Kidney (tissue), 14 donors: ENCODE data around the gene TMEM88. TPM values are rescaled to one million over a fixed set of nuclear protein-coding genes. Genes with fewer than 3 reads are reported as not detected.
A peak's percentile ranks its signal among the peaks of the same experiment; 100 is the strongest.
"Not testable (repeated sequence)": the region's sequence is repeated elsewhere in the genome, so short reads cannot be mapped to it uniquely, and the experiment has no call there.

Experiments
- DNase-seq, 5 donors: peaks; one replicate each; pipeline ENCODE4 v3.0.0-alpha.2; 2013 to 2020
- FAIRE-seq: peaks from 2 replicates; lab custom pipeline; 2012; peaks lifted over from hg19 to GRCh38; lab: Jason Lieb, UNC
- H3K27ac ChIP-seq, 2 donors: one replicate each; pipeline ENCODE4 v1.7.0; 2013; ENCODE audit warnings: low read depth in 2 of 2, low read length in 2 of 2, inconsistent platforms in 1 of 2
- H3K27me3 ChIP-seq: one replicate; pipeline ENCODE4 v1.7.1; 2013; ENCODE audit warnings: low read length, inconsistent platforms; ENCODE audit not compliant: control insufficient read depth, insufficient read depth
- H3K36me3 ChIP-seq, 3 donors: one replicate each; pipeline versions ENCODE4 v1.7.0 to v1.7.1; 2013; ENCODE audit warnings: low read length in 3 of 3, control low read depth in 1 of 3, inconsistent platforms in 1 of 3; ENCODE audit not compliant: insufficient read depth in 3 of 3, control insufficient read depth in 2 of 3
- H3K4me1 ChIP-seq, 3 donors: one replicate each; pipeline versions ENCODE4 v1.7.0 to v1.7.1; 2013; ENCODE audit warnings: low read length in 3 of 3, inconsistent platforms in 1 of 3, low read depth in 1 of 3; ENCODE audit not compliant: control insufficient read depth in 2 of 3, insufficient read depth in 2 of 3
- H3K4me3 ChIP-seq, 3 donors: one replicate each; pipeline versions ENCODE4 v1.7.0 to v1.8.1; 2013; ENCODE audit warnings: low read length in 3 of 3, control low read depth in 1 of 3, inconsistent platforms in 1 of 3
- H3K9ac ChIP-seq, 3 donors: one replicate each; pipeline versions ENCODE4 v1.7.0 to v1.7.1; 2013; ENCODE audit warnings: low read length in 3 of 3, control low read depth in 1 of 3, inconsistent platforms in 1 of 3
- H3K9me3 ChIP-seq, 3 donors: one replicate each; pipeline versions ENCODE4 v1.7.0 to v1.7.1; 2013; ENCODE audit warnings: low read length in 3 of 3, control low read depth in 1 of 3, inconsistent platforms in 1 of 3; ENCODE audit not compliant: control insufficient read depth in 2 of 3, insufficient read depth in 1 of 3
- intact Hi-C: fragments of 100-400 bp; cut with DNase I; formaldehyde crosslinking; loops from one replicate; pipeline ENCODE4 v1.11.1; 2022
- polyA plus RNA-seq: library from polyadenylated mRNA; stranded (reverse); fragments of 350-450 nt; fragmentation: Illumina TruSeq; extraction: RNeasy Lipid Tissue Mini Kit (QIAGEN cat#74804); gene quantifications from one replicate; pipeline ENCODE4 v1.2.3, GENCODE V29; 2014; ENCODE audit warnings: low read depth, low replicate concordance; ENCODE audit not compliant: insufficient read depth
- total RNA-seq: library from RNA; stranded (reverse); fragmentation: NEBNext Ultra II Directional; extraction: Animal tissue kit (Norgen Biotek cat#: 25700); gene quantifications from one replicate; pipeline ENCODE4 v1.2.1, GENCODE V29; 2021
- TF ChIP-seq, protein P1 (sequence below): IDR thresholded peaks from 3 replicates; pipeline ENCODE4 v1.5.1; 2012; ENCODE audit warnings: mild to moderate bottlenecking, moderate library complexity, borderline replicate concordance; ENCODE audit not compliant: insufficient read depth; ENCODE audit errors: extremely low read depth
- donor health status: control.
- donor health status: control.
- donor health status: control.
- donor health status: control.
- donor health status: control.
- donor health status: DM: yes; HTN: yes; CAD: no.
- donor health status: Normal renal cell carcinoma (clear cell type).

Gene TMEM88
- total and polyA plus RNA-seq, 2 donors from 2014 or later: 17.6 to 59.8 TPM

- Histone ChIP-seq H3K4me3 (peak overlapping the region in 2 of 3 donors; percentile 73 to 79), H3K27me3 (no peaks in the 10 kb centered on the region), H3K27ac (no peak overlapping the region), H3K4me1 (peaks cover 0 to 25% (median 4%) of the 10 kb centered on the region in 3 donors), H3K9me3 (no peaks in the 10 kb centered on the region), H3K9ac (peak overlapping the region in 1 of 3 donors; percentile 63), H3K36me3 (peaks cover 0 to 2% (median 0%) of the 10 kb centered on the region in 3 donors)
- intact Hi-C loops: no loop called here
- no peak for DNase-seq
- TF ChIP-seq, protein P1, sequence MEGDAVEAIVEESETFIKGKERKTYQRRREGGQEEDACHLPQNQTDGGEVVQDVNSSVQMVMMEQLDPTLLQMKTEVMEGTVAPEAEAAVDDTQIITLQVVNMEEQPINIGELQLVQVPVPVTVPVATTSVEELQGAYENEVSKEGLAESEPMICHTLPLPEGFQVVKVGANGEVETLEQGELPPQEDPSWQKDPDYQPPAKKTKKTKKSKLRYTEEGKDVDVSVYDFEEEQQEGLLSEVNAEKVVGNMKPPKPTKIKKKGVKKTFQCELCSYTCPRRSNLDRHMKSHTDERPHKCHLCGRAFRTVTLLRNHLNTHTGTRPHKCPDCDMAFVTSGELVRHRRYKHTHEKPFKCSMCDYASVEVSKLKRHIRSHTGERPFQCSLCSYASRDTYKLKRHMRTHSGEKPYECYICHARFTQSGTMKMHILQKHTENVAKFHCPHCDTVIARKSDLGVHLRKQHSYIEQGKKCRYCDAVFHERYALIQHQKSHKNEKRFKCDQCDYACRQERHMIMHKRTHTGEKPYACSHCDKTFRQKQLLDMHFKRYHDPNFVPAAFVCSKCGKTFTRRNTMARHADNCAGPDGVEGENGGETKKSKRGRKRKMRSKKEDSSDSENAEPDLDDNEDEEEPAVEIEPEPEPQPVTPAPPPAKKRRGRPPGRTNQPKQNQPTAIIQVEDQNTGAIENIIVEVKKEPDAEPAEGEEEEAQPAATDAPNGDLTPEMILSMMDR: no peak
- FAIRE-seq: no peak
Observed at GRCh38 chr17:7859028-7859427, 4.2 kb downstream of the TMEM88 start.

DNA sequence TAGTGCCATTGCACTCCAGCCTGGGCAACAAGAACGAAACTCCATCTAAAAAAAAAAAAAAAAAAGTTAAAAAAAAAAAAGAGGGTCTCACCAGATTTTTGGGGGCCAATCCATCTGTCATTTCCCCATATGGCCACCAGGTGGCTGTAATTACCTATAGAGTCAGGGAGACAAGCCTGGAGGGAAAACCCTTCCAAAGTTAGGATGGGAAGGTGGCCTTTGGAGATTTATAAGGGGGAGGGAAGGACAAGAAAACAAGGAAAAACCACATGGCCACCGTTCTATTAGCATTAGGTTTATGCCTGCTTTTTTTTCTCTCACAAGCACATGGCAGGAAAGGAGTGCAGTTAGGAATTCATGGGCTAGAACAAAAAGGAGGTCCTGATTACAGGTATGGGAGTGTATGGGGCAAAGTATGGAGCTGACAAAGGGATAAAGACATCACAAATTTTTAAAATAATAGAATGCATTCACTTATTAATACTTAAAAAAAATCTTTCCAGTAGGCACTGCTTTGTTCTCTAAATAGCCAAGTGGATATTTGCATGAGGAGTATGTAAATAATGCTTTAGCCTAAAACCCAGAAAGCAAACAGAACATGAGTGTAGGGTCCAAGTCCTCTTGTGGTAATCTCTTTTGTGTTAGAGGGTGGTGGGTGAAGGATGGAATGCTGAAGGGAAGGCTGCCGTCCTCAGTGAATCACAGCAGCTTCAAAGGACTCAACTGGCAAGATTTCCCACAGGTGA, 8.0 kb downstream of the TMEM88 start:
- Histone ChIP-seq H3K4me1 (peaks cover 0 to 9% (median 4%) of the 10 kb centered on the region in 3 donors), H3K27ac (no peak overlapping the region), H3K9ac (no peak overlapping the region), H3K27me3 (no peaks in the 10 kb centered on the region), H3K4me3 (no peak overlapping the region), H3K9me3 (peaks cover 0 to 4% (median 0%) of the 10 kb centered on the region in 3 donors), H3K36me3 (peaks cover 0 to 2% (median 2%) of the 10 kb centered on the region in 3 donors)
- intact Hi-C loops: loop anchor here (5.0 kb wide), 1 partner anchor 124 kb away; no protein-coding TSS in a partner anchor
- DNase-seq (peak in 4 of 5 donors; percentile 62 to 88 (median 72)), FAIRE-seq (no peak)
- TF ChIP-seq, protein P1: peak; percentile 81

DNA sequence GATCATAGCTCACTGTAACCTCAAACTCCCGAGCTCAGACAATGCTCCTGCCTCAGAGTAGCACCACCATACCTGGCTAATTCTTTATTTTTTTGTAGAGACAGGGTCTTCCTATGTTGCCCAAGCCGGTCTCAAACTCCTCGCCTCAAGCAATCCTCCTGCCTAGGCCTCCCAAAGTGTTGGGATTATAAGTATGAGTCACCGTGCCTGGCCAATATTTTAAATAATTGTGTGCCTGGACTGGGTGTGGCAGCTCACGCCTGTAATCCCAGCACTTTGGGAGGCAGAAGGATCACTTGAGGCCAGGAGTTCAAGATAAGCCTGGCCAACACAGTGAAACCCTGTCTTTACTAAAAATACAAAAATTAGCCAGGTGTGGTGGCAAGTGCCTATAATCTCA, 9.5 kb downstream of the TMEM88 start:
- not testable (repeated sequence) for H3K27ac ChIP-seq, H3K4me3 ChIP-seq, DNase-seq, H3K27me3 ChIP-seq, FAIRE-seq, H3K9me3 ChIP-seq, H3K9ac ChIP-seq, H3K4me1 ChIP-seq, H3K36me3 ChIP-seq
- intact Hi-C loops: loop anchor here (5.0 kb wide), 1 partner anchor 123 kb away; no protein-coding TSS in a partner anchor

DNA sequence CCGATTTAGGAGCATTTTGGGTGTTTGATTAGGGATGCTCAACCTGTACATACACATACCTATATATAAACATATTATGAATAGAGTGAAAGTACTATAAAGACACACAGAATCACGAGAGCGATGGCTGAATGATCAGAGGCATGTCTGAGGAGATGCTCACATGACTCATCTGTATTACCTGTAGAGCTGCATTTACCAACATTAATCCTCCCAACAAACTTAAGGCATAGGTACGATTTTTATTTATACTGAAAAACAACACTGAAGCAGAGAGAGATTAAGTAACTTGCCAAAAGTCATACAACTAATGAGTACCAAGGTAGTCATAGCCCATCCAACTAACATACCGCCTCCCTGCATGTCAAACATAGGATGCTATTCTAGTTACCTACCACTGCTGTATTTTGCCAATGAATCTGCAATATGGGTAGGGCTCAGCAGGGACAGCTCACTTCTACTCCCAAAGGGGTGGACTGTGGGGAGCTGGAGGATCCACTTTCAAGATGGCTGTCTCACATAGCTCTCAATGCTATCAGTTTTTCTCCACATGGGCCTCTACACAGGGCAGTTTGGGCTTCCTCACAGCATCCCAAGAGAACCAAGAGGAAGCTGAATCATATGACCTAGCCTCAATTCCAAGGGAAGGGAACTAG, 10.3 kb downstream of the TMEM88 start:
- H3K9me3 ChIP-seq: peaks cover 0 to 4% (median 0%) of the 10 kb centered on the region in 3 donors
- DNase-seq (no peak), FAIRE-seq (no peak)
- no peaks in the 10 kb centered on the region for H3K27me3 ChIP-seq
- no peak overlapping the region for H3K27ac ChIP-seq
- H3K36me3 ChIP-seq: peaks cover 0 to 3% (median 2%) of the 10 kb centered on the region in 3 donors
- intact Hi-C loops: loop anchor here (5.0 kb wide), 1 partner anchor 122 kb away; no protein-coding TSS in a partner anchor
- no peak overlapping the region for H3K4me3 ChIP-seq
- no peaks in the 10 kb centered on the region for H3K4me1 ChIP-seq
- no peak overlapping the region for H3K9ac ChIP-seq
- TF ChIP-seq, protein P1: no peak
